Loucy (cell line): ENCODE data around the gene ABCC9.

Source experiments
- EZH2phosphoT487 ChIP-seq: fragments of 200-600 bp; IDR thresholded peaks from 2 replicates; pipeline ENCODE4 v1.6.1; 2018; ENCODE audit warnings: antibody characterized with exemption, mild to moderate bottlenecking, moderate library complexity, borderline replicate concordance
- TF ChIP-seq, protein P1 (sequence below): fragments of 200-600 bp; sonication (generic); conservative IDR thresholded peaks from 2 replicates; pipeline ENCODE4 v1.5.1; 2014; ENCODE audit warnings: mild to moderate bottlenecking, antibody characterized with exemption, low read length

DNA sequence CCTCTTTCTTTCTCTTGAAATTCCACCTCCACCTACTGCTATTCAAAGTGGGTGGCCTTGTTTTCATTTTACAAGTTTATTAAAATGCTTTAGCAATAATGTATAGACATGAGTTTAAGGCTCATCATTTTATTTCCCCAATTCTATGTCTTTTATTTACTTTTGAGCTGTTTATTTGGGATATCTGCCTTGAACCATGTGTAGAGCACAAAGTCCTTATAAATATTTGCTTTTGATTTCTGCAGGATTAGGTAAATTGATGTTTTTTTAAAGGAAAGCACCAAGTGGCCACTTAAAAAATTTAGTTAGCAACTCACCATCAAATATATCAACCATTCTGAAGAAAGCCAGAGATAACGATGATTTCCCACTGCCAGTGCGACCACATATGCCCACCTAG, 126.9 kb downstream of the ABCC9 start:
- TF ChIP-seq EZH2phosphoT487 = no peak
- TF ChIP-seq, protein P1, sequence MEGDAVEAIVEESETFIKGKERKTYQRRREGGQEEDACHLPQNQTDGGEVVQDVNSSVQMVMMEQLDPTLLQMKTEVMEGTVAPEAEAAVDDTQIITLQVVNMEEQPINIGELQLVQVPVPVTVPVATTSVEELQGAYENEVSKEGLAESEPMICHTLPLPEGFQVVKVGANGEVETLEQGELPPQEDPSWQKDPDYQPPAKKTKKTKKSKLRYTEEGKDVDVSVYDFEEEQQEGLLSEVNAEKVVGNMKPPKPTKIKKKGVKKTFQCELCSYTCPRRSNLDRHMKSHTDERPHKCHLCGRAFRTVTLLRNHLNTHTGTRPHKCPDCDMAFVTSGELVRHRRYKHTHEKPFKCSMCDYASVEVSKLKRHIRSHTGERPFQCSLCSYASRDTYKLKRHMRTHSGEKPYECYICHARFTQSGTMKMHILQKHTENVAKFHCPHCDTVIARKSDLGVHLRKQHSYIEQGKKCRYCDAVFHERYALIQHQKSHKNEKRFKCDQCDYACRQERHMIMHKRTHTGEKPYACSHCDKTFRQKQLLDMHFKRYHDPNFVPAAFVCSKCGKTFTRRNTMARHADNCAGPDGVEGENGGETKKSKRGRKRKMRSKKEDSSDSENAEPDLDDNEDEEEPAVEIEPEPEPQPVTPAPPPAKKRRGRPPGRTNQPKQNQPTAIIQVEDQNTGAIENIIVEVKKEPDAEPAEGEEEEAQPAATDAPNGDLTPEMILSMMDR = no peak
